Measurements from ENCODE around the gene CDH16.
A peak's percentile ranks its signal among the peaks of the same experiment; 100 is the strongest.
"Not testable (repeated sequence)": the region's sequence is repeated elsewhere in the genome, so short reads cannot be mapped to it uniquely, and the experiment has no call there.

Gene CDH16

GRCh38 chr16:66918803-66919568, at the start of gene CDH16:
Gene CDH16 (minus strand): TSS chr16:66918885. CDS start chr16:66918065, 820 bp downstream.
- DNase-seq = no peak

- no peak for DNase-seq
Observed at GRCh38 chr16:66964049-66964448, 45.4 kb upstream of the CDH16 start.

GRCh38 chr16:66961914-66962313, 43.2 kb upstream of the CDH16 start:
- no peak for DNase-seq

GRCh38 chr16:66961065-66961744, 42.5 kb upstream of the CDH16 start, which contains the start of gene CES3:
Gene CES3 (plus strand): TSS chr16:66961266. CDS start chr16:66961308, 42 bp downstream.
- peak; percentile 68 for DNase-seq

GRCh38 chr16:66960270-66960669, 41.6 kb upstream of the CDH16 start:
- DNase-seq = no peak

- DNase-seq = no peak
Observed at GRCh38 chr16:66959704-66960161, 41.0 kb upstream of the CDH16 start.

GRCh38 chr16:66958857-66959703, 40.4 kb upstream of the CDH16 start:
- DNase-seq = no peak

GRCh38 chr16:66956154-66956457, 37.4 kb upstream of the CDH16 start:
- not testable (repeated sequence) for DNase-seq

- DNase-seq = not testable (repeated sequence)
Observed at GRCh38 chr16:66955363-66956153, 36.9 kb upstream of the CDH16 start.

- peak; percentile 59 for DNase-seq
Observed at GRCh38 chr16:66954097-66954659, 35.5 kb upstream of the CDH16 start.

- DNase-seq = no peak
Observed at GRCh38 chr16:66953462-66954096, 34.9 kb upstream of the CDH16 start.

GRCh38 chr16:66952430-66953110, 33.9 kb upstream of the CDH16 start:
- DNase-seq = no peak

GRCh38 chr16:66950971-66951790, 32.5 kb upstream of the CDH16 start:
- DNase-seq = no peak

GRCh38 chr16:66950437-66950836, 31.8 kb upstream of the CDH16 start:
- no peak for DNase-seq

- no peak for DNase-seq
Observed at GRCh38 chr16:66949472-66949871, 30.8 kb upstream of the CDH16 start.

GRCh38 chr16:66948837-66949225, 30.1 kb upstream of the CDH16 start:
- no peak for DNase-seq

- no peak for DNase-seq
Observed at GRCh38 chr16:66948134-66948836, 29.6 kb upstream of the CDH16 start.

- peak; percentile 64 for DNase-seq
Observed at GRCh38 chr16:66947302-66948065, 28.8 kb upstream of the CDH16 start.

GRCh38 chr16:66946974-66947301, 28.3 kb upstream of the CDH16 start:
- no peak for DNase-seq

Measured in KG1 (cell line).